HG02943 (cell line): ENCODE measurements around the gene CSMD2.

ENCODE experiments used
- ATAC-seq: cut with Tn5 transposase; IDR thresholded peaks from one replicate; pipeline ENCODE4 v1.9.1; 2021; ENCODE audit warnings: mild to moderate bottlenecking, low read depth, moderate library complexity; ENCODE audit not compliant: unreplicated experiment

Gene CSMD2

GRCh38 chr1:33709174-33709782, 455.8 kb downstream of the CSMD2 start:
- ATAC-seq: no peak

GRCh38 chr1:33706634-33707255, 458.3 kb downstream of the CSMD2 start:
- ATAC-seq: no peak

- ATAC-seq: no peak
Observed at GRCh38 chr1:33703464-33703863, 461.6 kb downstream of the CSMD2 start.

- ATAC-seq: no peak
Observed at GRCh38 chr1:33698361-33699035, 466.5 kb downstream of the CSMD2 start.

- ATAC-seq: no peak
Observed at GRCh38 chr1:33697816-33698215, 467.2 kb downstream of the CSMD2 start.

- ATAC-seq: no peak
Observed at GRCh38 chr1:33696962-33697361, 468.1 kb downstream of the CSMD2 start.

GRCh38 chr1:33696311-33696710, 468.7 kb downstream of the CSMD2 start:
- ATAC-seq: no peak

- no peak for ATAC-seq
Observed at GRCh38 chr1:33692206-33693188, 472.5 kb downstream of the CSMD2 start.

GRCh38 chr1:33687000-33687399, 478.0 kb downstream of the CSMD2 start:
- ATAC-seq: no peak

GRCh38 chr1:33686551-33686950, 478.5 kb downstream of the CSMD2 start:
- ATAC-seq: no peak

GRCh38 chr1:33685256-33685655, 479.8 kb downstream of the CSMD2 start:
- no peak for ATAC-seq

GRCh38 chr1:33684396-33685179, 480.4 kb downstream of the CSMD2 start:
- no peak for ATAC-seq

GRCh38 chr1:33683913-33684312, 481.1 kb downstream of the CSMD2 start:
- no peak for ATAC-seq

- ATAC-seq: no peak
Observed at GRCh38 chr1:33682371-33682770, 482.7 kb downstream of the CSMD2 start.

- ATAC-seq: no peak
Observed at GRCh38 chr1:33680281-33680840, 484.7 kb downstream of the CSMD2 start.

GRCh38 chr1:33670567-33670966, 494.5 kb downstream of the CSMD2 start:
- ATAC-seq: no peak

- ATAC-seq: no peak
Observed at GRCh38 chr1:33668695-33669094, 496.3 kb downstream of the CSMD2 start.

GRCh38 chr1:33667386-33668282, 497.4 kb downstream of the CSMD2 start:
- ATAC-seq: no peak

- no peak for ATAC-seq
Observed at GRCh38 chr1:33666616-33667015, 498.4 kb downstream of the CSMD2 start.
